HEK293 (cell line): Measurements from ENCODE around the gene SUPV3L1.
A peak's percentile ranks its signal among the peaks of the same experiment; 100 is the strongest.
"Not testable (repeated sequence)": the region's sequence is repeated elsewhere in the genome, so short reads cannot be mapped to it uniquely, and the experiment has no call there.

Experiments
- CTCF ChIA-PET: fragments of 350-600 bp; formaldehyde crosslinking; extraction: SDS; loops from one replicate; lab custom pipeline; 2021; ENCODE audit warnings: antibody characterized with exemption; lab: Yijun Ruan, JAX
- POLR2A ChIA-PET: fragments of 300-600 bp; formaldehyde crosslinking; extraction: SDS; loops from one replicate; lab custom pipeline; 2020; ENCODE audit warnings: antibody characterized with exemption, inconsistent platforms; lab: Yijun Ruan, JAX
- H3K27ac ChIP-seq: fragments of 200-500 bp; sonication (Bioruptor generic); 2 replicates; pipeline ENCODE4 v1.5.1; 2014; ENCODE audit warnings: low read depth, low read length, control low read depth, inconsistent platforms; ENCODE audit errors: extremely low read depth
- H3K36me3 ChIP-seq, 2 experiments: fragments of 200-500 bp in 1 of 2; sonication (Bioruptor generic) in 1 of 2; 1 replicate in 1 of 2; 2 replicates in 1 of 2; pipeline ENCODE4 v1.5.1; 2014 to 2017; ENCODE audit warnings: inconsistent platforms in 2 of 2, low read length in 2 of 2; ENCODE audit not compliant: control insufficient read depth in 2 of 2, insufficient read depth in 1 of 2
- H3K4me1 ChIP-seq: fragments of 200-500 bp; sonication (Bioruptor generic); 2 replicates; pipeline ENCODE4 v1.5.1; 2014; ENCODE audit warnings: mild to moderate bottlenecking, low read length, inconsistent platforms; ENCODE audit not compliant: control insufficient read depth, insufficient read depth
- H3K4me3 ChIP-seq: 2 replicates; pipeline ENCODE4 v1.5.1; 2011; ENCODE audit warnings: low read depth, mild to moderate bottlenecking, control low read depth, low read length, moderate library complexity
- H3K9me3 ChIP-seq: fragments of 200-500 bp; sonication (Bioruptor generic); 2 replicates; pipeline ENCODE4 v1.5.1; 2014; ENCODE audit warnings: low read depth, low read length, inconsistent platforms; ENCODE audit not compliant: control insufficient read depth, insufficient read depth
- GLIS2 ChIP-seq: fragments of 450-650 bp; formaldehyde crosslinking; IDR thresholded peaks from 2 replicates; pipeline ENCODE4 v1.5.1; 2016; ENCODE audit warnings: missing biosample characterization, missing genetic modification characterization
- INSM2 ChIP-seq: fragments of 450-650 bp; formaldehyde crosslinking; IDR thresholded peaks from 2 replicates; pipeline ENCODE4 v1.5.1; 2016; ENCODE audit warnings: missing biosample characterization, missing genetic modification characterization
- REPIN1 ChIP-seq: fragments of 450-650 bp; formaldehyde crosslinking; IDR thresholded peaks from 2 replicates; pipeline ENCODE4 v1.5.1; 2017; ENCODE audit warnings: missing biosample characterization, missing genetic modification characterization, low read depth
- SALL2 ChIP-seq: fragments of 450-650 bp; formaldehyde crosslinking; IDR thresholded peaks from 2 replicates; pipeline ENCODE4 v1.5.0; 2017; ENCODE audit warnings: missing biosample characterization, mild to moderate bottlenecking, missing genetic modification characterization, borderline replicate concordance
- SP7 ChIP-seq: fragments of 450-650 bp; formaldehyde crosslinking; IDR thresholded peaks from 2 replicates; pipeline ENCODE4 v1.5.1; 2016; ENCODE audit warnings: missing biosample characterization, missing genetic modification characterization
- ZBTB26 ChIP-seq: fragments of 450-650 bp; formaldehyde crosslinking; optimal IDR thresholded peaks from 2 replicates; pipeline ENCODE3; 2016; ENCODE audit warnings: missing biosample characterization, mild to moderate bottlenecking, missing genetic modification characterization
- ZNF132 ChIP-seq: fragments of 450-650 bp; formaldehyde crosslinking; IDR thresholded peaks from 2 replicates; pipeline ENCODE4 v1.5.1; 2017; ENCODE audit warnings: missing biosample characterization, missing genetic modification characterization, borderline replicate concordance
- ZNF16 ChIP-seq: fragments of 450-650 bp; formaldehyde crosslinking; IDR thresholded peaks from 2 replicates; pipeline ENCODE4 v1.5.1; 2016; ENCODE audit warnings: low read depth, missing biosample characterization, missing genetic modification characterization
- ZNF239 ChIP-seq: fragments of 450-650 bp; formaldehyde crosslinking; IDR thresholded peaks from 2 replicates; pipeline ENCODE4 v1.5.1; 2016; ENCODE audit warnings: missing biosample characterization, missing genetic modification characterization
- ZNF248 ChIP-seq: fragments of 450-650 bp; formaldehyde crosslinking; IDR thresholded peaks from 2 replicates; pipeline ENCODE4 v1.5.1; 2017; ENCODE audit warnings: missing biosample characterization, missing genetic modification characterization
- ZNF621 ChIP-seq: fragments of 450-650 bp; formaldehyde crosslinking; IDR thresholded peaks from 2 replicates; pipeline ENCODE4 v1.5.1; 2017; ENCODE audit warnings: missing biosample characterization, missing genetic modification characterization
- ZNF629 ChIP-seq: fragments of 450-650 bp; formaldehyde crosslinking; IDR thresholded peaks from 2 replicates; pipeline ENCODE4 v1.5.1; 2017; ENCODE audit warnings: missing biosample characterization, missing genetic modification characterization
- ZNF747 ChIP-seq: fragments of 450-650 bp; formaldehyde crosslinking; IDR thresholded peaks from 2 replicates; pipeline ENCODE4 v1.5.1; 2016; ENCODE audit warnings: missing biosample characterization, missing genetic modification characterization
- ZSCAN30 ChIP-seq: fragments of 450-650 bp; IDR thresholded peaks from 2 replicates; pipeline ENCODE4 v1.5.1; 2018; ENCODE audit warnings: missing biosample characterization, mild to moderate bottlenecking, missing genetic modification characterization, moderate library complexity
- TF ChIP-seq, protein P1 (sequence below): fragments of 450-650 bp; formaldehyde crosslinking; IDR thresholded peaks from 2 replicates; pipeline ENCODE4 v1.5.1; 2016; ENCODE audit warnings: missing biosample characterization, missing genetic modification characterization
- TF ChIP-seq, protein P2 (sequence below): fragments of 450-650 bp; formaldehyde crosslinking; IDR thresholded peaks from 2 replicates; pipeline ENCODE4 v1.5.1; 2016; ENCODE audit warnings: missing biosample characterization, missing genetic modification characterization

SUPV3L1 gene

DNA sequence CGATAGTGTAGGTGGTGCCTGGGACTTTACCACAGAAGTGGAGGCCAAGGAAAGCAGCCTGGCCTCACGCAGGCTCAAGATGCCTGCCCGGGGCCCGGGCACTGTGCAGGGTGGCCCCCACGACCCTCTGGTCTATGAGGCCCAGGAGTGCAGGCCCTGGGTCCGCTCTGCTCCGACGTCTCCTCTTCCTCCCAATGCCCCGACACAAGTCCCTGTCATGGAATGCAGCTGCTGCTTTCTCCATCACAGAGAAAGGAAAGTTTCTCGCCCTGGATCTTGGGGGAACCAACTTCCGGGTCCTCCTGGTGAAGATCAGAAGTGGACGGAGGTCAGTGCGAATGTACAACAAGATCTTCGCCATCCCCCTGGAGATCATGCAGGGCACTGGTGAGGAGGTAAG, 70.0 kb downstream of the SUPV3L1 start (continued):
- TF ChIP-seq ZBTB26 (tag by site-specific recombination): no peak

GRCh38 chr10:69251417-69251816, 71.4 kb downstream of the SUPV3L1 start:
- H3K4me1 ChIP-seq, H3K27ac ChIP-seq, POLR2A ChIA-PET, H3K36me3 ChIP-seq, H3K9me3 ChIP-seq, H3K4me3 ChIP-seq: not testable (repeated sequence)
- CTCF ChIA-PET: interaction anchor here (0.7 kb wide), 1 partner anchor 8 kb away, joined by 6 read pairs; no protein-coding TSS in a partner anchor
- peak; percentile 91 for TF ChIP-seq ZNF248 (tag by site-specific recombination)

DNA sequence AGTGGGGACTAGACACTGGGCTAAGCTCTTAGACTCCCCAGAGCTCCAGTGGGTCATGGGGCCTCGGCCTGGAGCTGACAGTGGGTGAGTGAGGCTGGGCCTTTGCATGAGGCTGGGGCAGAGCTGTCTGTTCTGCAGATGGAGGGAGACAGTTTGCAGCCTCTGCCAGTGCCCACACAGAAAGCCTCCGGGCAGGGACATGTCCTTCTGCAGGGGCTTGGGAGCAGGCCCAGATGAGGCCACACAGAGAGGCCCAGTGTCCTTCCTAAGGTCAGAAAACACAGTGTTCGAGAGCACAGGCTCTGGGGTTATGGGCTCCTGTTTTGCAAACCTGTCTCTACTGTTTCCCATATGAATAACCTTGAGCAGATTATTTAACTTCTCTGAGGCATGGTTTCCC, 73.1 kb downstream of the SUPV3L1 start:
- H3K4me3 ChIP-seq: no peak overlapping the region

More for the DNA sequence above, 73.1 kb downstream of the SUPV3L1 start:
- Histone ChIP-seq H3K36me3 (no peaks in the 10 kb centered on the region), H3K9me3 (no peaks in the 10 kb centered on the region), H3K4me1 (no peaks in the 10 kb centered on the region), H3K27ac (no peak overlapping the region)
- ChIA-PET CTCF (interaction anchor here (0.7 to 1.4 kb wide), 2 partner anchors 10 to 15 kb away, joined by 3 read pairs; no protein-coding TSS in a partner anchor), POLR2A (no interaction called here)
- TF ChIP-seq ZNF239 (tag by site-specific recombination): no peak
- TF ChIP-seq REPIN1 (tag by site-specific recombination): no peak
- no peak for TF ChIP-seq INSM2 (tag by site-specific recombination)
- no peak for TF ChIP-seq ZNF16 (tag by site-specific recombination)
- TF ChIP-seq ZNF248 (tag by site-specific recombination): no peak
- TF ChIP-seq, protein P1, sequence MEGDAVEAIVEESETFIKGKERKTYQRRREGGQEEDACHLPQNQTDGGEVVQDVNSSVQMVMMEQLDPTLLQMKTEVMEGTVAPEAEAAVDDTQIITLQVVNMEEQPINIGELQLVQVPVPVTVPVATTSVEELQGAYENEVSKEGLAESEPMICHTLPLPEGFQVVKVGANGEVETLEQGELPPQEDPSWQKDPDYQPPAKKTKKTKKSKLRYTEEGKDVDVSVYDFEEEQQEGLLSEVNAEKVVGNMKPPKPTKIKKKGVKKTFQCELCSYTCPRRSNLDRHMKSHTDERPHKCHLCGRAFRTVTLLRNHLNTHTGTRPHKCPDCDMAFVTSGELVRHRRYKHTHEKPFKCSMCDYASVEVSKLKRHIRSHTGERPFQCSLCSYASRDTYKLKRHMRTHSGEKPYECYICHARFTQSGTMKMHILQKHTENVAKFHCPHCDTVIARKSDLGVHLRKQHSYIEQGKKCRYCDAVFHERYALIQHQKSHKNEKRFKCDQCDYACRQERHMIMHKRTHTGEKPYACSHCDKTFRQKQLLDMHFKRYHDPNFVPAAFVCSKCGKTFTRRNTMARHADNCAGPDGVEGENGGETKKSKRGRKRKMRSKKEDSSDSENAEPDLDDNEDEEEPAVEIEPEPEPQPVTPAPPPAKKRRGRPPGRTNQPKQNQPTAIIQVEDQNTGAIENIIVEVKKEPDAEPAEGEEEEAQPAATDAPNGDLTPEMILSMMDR (tag by site-specific recombination): no peak
- no peak for TF ChIP-seq ZNF621 (tag by site-specific recombination)
- no peak for TF ChIP-seq ZNF629 (tag by site-specific recombination)
- no peak for TF ChIP-seq SP7
- no peak for TF ChIP-seq ZNF132 (tag by site-specific recombination)
- no peak for TF ChIP-seq GLIS2 (tag by site-specific recombination)
- TF ChIP-seq, protein P2, sequence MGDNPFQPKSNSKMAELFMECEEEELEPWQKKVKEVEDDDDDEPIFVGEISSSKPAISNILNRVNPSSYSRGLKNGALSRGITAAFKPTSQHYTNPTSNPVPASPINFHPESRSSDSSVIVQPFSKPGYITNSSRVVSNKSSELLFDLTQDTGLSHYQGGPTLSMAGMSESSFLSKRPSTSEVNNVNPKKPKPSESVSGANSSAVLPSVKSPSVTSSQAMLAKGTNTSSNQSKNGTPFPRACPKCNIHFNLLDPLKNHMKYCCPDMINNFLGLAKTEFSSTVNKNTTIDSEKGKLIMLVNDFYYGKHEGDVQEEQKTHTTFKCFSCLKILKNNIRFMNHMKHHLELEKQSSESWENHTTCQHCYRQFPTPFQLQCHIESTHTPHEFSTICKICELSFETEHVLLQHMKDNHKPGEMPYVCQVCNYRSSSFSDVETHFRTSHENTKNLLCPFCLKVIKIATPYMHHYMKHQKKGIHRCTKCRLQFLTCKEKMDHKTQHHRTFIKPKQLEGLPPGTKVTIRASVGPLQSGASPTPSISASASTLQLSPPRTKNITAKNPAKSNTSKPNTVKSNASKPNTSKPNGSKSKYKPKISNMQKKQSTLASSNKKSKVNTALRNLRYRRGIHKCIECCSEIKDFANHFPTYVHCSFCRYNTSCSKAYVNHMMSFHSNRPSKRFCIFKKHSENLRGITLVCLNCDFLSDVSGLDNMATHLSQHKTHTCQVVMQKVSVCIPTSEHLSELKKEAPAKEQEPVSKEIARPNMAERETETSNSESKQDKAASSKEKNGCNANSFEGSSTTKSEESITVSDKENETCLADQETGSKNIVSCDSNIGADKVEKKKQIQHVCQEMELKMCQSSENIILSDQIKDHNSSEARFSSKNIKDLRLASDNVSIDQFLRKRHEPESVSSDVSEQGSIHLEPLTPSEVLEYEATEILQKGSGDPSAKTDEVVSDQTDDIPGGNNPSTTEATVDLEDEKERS: no peak
- TF ChIP-seq ZSCAN30: no peak
- TF ChIP-seq ZNF747 (tag by site-specific recombination): no peak
- TF ChIP-seq SALL2 (tag by site-specific recombination): no peak
